ENCODE data around the gene OS9.

Gene OS9

GRCh38 chr12:57722716-57723629 is 29.0 kb downstream of the OS9 start:
- DNase-seq (ENCODE audit: low read depth): no peak

DNA sequence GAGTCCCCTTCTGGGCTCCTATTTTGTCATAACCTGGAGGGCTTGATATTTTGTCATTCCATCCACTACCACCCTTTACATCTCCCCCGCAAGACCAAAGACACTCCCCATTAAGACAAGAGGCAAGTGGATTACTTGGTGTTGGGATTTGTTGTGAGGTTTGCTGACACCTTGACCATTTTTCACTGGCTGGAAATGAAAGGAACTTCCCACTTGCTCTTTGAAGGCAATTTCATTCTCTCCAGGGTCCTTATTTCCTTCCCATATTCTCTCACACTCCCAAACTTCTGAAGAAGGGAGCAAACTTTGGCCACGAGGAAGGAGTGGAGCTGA is 29.7 kb downstream of the OS9 start:
- no peak for DNase-seq (ENCODE audit: low read depth)

DNA sequence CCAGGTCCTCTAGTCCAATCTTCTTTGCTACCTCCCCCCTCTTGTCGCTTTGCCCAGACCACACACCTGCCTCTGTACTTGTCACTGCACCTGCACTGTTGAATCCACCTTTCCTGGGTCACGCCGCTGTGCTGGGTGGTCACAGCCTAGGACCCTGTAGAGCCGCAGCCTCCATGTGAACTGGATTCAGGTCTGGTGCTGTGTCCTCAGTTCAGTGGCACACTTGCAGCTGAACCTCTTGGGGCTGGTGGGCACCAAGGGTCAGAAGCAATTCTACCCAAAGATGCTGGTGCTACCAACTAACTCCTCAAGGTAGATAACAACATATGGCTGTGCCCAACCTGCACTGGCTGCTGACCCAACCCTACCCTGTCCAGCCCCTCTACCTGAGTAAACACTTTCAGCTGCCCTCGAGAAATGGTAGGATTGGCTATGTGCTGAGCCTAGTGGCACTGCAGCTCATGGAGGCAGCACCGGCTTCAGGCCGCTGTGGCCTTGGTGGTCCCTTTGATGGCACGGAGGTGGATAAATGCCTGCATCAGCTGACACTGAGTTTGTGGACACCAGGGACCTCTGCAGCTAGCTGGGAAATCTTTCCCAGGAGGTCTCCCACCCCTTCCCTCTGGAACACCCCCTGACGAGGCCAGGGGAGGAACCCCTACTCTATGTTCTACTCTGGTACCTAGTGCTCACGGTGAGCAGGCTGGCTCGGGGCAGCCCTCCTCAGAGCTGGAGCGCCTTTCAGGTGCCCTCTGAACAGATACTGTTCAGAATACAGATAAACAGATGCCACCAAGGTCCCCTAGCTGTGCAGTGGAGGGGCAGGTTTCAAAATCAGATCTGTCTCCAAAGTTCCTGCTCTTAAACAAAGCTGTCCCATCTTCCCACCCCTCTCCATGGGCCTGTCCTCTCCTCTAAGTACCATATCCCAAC is 30.3 kb downstream of the OS9 start:
- DNase-seq (ENCODE audit: low read depth): no peak

DNA sequence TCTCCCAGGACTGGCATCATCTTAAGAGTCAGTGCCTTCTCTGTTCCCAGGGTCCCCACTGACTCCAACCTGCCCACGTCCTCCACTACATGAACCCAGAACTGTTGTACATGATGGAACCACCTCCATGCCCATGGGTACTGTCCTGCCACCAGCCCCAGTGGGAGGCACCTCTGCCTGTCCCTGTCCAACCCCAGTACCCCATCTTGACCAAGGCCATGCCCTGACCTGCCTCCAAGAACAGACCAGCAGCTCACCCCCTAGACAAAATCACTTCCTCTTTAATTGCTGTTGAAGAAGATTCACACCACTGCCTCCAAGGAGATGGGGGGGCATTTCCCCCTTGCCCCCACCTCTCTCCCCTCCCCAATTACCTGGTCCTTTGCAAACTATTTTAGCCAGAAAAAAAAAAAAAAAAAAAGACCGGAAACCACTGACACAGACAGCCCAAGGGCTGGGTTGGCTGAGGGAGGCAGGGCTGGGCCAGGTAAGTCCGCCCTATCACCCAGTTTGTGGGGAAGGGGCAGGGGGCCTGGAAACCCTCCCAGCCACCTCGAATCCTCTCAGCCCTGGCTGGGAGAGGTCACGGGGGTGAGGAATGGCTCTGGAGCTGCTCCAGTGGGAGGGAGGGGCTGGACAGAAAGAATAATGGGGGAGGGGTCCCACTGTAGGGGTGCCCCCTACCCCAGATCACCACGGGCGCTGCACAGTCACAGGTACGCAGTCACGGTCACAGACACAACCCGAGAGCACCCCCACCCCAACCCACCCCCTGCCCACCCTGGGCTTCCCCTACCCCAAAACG is 31.2 kb downstream of the OS9 start:
- no peak for DNase-seq (ENCODE audit: low read depth)

GRCh38 chr12:57725851-57726150 is 31.9 kb downstream of the OS9 start:
- DNase-seq (ENCODE audit: low read depth): no peak

DNA sequence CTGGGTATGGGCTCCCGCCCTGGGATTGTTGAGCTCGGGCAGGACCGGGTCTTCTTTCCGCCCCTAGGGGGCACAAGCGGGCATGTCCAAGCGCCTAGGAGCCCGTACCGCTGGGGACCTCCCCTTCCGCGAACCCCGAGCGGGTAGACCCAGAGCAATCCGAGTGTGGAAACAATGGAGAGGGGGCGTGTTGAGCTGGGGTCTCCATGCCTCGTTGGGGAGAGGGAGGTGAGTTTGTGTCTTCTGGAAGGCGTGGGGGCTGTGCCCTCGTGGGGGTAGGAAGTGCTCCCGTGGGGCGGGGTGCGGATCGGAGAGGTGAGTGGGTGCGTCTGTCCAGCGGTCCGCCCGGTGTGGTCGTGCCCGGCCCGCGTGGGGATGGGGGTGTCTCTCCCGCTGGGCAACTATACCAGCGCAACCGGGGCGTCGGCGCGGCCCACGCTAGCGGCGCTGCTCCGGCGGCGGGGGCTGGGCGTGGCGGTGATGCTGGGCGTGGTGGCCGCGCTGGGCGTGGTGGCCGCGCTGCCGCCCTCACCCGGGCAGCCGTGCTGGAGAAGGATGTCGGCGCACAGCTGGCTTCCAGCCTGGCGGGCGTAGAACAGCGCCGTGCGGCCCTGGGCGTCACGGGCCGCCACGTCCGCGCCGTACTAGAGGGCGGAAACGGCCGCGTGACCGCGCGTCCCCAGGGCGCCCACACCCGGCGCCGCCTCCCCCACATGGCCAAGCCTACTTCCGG is 32.4 kb downstream of the OS9 start:
- no peak for DNase-seq (ENCODE audit: low read depth)

DNA sequence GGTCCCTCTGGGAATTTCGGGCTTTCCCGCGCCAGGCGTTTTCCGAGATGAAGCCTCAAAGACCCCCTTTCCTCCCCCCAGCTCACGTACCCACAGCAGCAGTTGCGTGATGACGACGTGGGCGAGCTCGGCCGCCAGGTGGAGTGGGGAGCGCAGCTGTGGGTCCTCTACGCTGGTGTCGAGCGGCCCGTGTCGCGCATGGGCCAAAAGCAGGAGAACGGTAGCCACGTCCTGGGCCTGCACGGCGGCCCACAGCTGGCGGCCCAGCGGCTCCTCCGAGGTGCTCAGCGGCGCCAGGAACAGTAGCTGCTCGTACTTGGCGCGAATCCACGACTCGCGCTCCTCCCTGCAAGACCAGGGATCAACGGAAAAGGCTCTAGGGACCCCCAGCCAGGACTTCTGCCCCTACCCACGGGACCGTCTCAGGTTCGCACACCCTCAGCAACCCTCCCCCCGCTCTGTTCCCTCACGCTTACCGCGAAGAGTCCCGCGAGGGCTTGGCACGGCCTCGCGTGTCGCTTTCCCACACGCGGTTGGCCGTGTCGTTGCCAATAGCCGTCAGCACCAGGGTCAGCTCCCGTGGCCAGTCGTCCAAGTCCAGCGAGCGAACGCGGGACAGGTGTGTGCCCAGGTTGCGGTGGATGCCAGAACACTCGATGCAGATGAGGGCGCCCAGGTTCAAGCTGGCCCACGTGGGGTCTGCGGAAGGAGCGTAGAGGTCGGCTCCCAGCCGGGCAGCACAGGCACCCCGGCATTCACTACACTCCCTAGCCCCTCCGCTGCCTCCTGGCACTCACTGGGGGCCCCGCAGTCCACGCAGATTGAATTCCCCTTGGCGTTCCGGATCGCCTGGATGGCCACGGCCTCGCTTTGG is 33.2 kb downstream of the OS9 start:
- no peak for DNase-seq (ENCODE audit: low read depth)

GRCh38 chr12:57727758-57728395 is 33.9 kb downstream of the OS9 start:
- no peak for DNase-seq (ENCODE audit: low read depth)

- DNase-seq (ENCODE audit: low read depth): no peak
Observed at GRCh38 chr12:57729321-57729844, 35.5 kb downstream of the OS9 start.

- no peak for DNase-seq (ENCODE audit: low read depth)
Observed at GRCh38 chr12:57730336-57731067, 36.6 kb downstream of the OS9 start.

DNA sequence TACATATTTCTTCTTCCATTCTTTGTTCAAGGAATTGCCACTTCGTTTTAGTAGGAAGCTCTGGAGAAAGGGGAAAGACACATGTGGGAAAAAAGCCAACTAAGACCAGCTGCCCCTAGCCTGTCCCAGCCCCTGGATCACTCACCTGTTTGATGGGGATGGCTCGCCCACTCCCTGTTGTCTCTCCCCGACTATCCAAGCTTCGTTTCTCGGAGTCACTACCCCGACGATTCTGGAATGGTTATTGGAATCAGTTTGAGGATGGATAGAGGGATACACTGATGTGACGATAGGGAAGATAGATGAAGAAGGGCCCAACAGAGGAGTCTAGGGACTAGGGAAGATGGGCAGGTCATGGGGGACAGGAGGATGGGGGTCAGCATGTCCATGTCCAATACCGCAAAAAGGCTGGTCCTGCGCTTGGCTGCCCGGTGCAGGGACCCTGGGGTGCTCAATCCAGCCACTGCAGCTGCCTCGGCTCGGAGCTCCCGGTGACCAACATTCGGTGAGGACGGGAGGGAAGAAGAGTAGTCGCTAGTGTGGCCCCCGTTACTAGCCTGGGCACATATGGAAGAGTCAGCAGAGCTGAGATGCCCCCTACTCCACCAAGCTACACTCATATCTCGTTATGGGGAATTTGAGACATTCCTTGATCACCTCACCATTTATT is 37.6 kb downstream of the OS9 start:
- no peak for DNase-seq (ENCODE audit: low read depth)

- no peak for DNase-seq (ENCODE audit: low read depth)
Observed at GRCh38 chr12:57732270-57732669, 38.3 kb downstream of the OS9 start.

- DNase-seq (ENCODE audit: low read depth): no peak
Observed at GRCh38 chr12:57732726-57733593, 39.0 kb downstream of the OS9 start.

DNA sequence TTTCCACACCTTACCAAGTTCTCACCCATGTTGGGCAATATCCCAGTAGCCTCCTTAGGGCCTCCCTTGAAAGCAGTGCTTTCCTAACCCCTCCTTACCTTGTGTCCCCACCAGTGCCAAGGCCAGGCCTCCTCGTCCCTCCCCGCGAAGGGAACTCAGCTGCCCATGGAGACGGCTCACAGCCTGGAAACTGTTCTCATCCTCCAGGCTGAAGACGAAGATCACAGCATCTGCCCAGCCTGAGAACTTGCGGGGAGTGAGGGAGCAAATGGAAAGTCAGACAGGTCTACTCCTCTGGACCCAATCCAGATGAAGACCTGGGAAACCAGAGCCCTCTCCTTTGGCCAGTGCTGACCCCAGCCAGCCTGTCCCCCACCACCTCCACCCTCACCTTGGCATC is 40.0 kb downstream of the OS9 start:
- no peak for DNase-seq (ENCODE audit: low read depth)

- DNase-seq (ENCODE audit: low read depth): no peak
Observed at GRCh38 chr12:57734591-57734990, 40.7 kb downstream of the OS9 start.

DNA sequence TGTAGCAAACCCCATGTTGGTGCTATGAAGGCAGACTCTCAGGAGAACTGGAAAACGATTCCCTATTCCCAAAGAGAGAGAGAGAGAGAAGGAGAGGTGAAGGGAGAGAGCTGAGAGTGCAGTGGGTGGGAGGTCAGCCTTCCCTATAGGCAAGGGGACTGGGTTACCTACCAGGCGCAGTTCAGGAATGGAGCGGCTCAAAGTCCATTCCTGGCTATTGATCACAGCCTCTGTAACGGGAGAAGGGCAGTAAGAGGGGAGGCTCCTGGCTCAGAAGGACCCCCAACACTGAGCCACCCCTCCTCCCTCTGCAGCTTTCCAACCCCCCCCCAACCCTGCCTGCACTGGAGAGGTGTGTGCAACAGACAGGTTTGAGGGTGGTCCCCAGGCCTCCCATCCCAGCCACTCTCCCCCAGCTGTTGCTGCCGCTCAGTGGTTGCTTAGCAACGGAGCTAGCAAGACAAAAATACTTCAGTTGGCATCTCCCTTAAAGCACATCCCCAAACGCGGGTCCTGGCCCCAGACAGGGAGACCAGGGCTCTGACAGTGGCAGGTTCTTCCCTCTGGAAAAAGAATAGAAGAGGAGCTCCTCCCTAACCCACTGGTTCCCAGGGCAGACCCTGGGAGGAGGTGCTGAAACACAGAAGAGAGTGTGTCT is 41.4 kb downstream of the OS9 start:
- no peak for DNase-seq (ENCODE audit: low read depth)
